HCT116 (cell line): ENCODE measurements around the gene PITPNC1. TPM values are rescaled to one million over a fixed set of nuclear protein-coding genes. Genes with fewer than 3 reads are reported as not detected.

Experiments
- ATAC-seq: fragments of 200-7000 bp; cut with Tn5 transposase; 2 replicates; pipeline ENCODE4 v1.9.1; 2020; ENCODE audit warnings: mild to moderate bottlenecking, moderate library complexity
- BruUV-seq: library from RNA; stranded (reverse); fragments of 400-500 nt; replicated peaks from 2 replicates; lab custom pipeline; 2021; lab: Mats Ljungman, UMichigan
- CTCF ChIA-PET: fragments of 300-600 bp; sonication (Branson Sonifier 250); formaldehyde crosslinking; loops from one replicate; lab custom pipeline; 2021; ENCODE audit warnings: antibody characterized with exemption; lab: Charles Lee
- POLR2A ChIA-PET: fragments of 300-600, 350-600 bp; sonication (Branson Sonifier 250); formaldehyde crosslinking; loops from one replicate; lab custom pipeline; 2021; ENCODE audit warnings: antibody characterized with exemption; lab: Charles Lee
- RAD21 ChIA-PET, 2 experiments: fragments of 300-600 bp; sonication (Branson Sonifier 250); formaldehyde crosslinking; loops; one replicate each; lab custom pipeline; 2023; ENCODE audit warnings: low total read pairs in 2 of 2; ENCODE audit not compliant: uncharacterized antibody in 2 of 2, unreplicated experiment in 2 of 2, low non-redundant PET in 1 of 2; lab: Charles Lee
- DNase-seq: peaks from one replicate; pipeline ENCODE4 v3.0.0-alpha.2; 2010; ENCODE audit warnings: low read depth, low spot score
- H2AFZ ChIP-seq: fragments of 200-600 bp; shearing (Covaris generic), sonication (generic); 2 replicates; pipeline ENCODE4 v1.6.1; 2017; ENCODE audit warnings: low read depth, mixed run types, mixed read lengths, antibody characterized with exemption, low read length; ENCODE audit not compliant: poor library complexity, severe bottlenecking
- H3K27ac ChIP-seq: 2 replicates; pipeline ENCODE4 v1.5.1; 2012; ENCODE audit warnings: low read depth, low read length
- H3K27me3 ChIP-seq: fragments of 200-600 bp; sonication (generic); 2 replicates; pipeline ENCODE4 v1.6.1; 2016; ENCODE audit warnings: mixed run types, low read length, mixed read lengths; ENCODE audit not compliant: insufficient read depth
- H3K36me3 ChIP-seq, 2 experiments: fragments of 200-500 bp in 1 of 2; fragments of 200-600 bp in 1 of 2; sonication (Bioruptor generic) in 1 of 2; sonication (generic) in 1 of 2; 2 replicates each; pipeline versions ENCODE4 v1.5.1 to v1.6.1; 2014 to 2016; ENCODE audit warnings: low read length in 2 of 2, inconsistent platforms in 1 of 2, mixed read lengths in 1 of 2, mixed run types in 1 of 2; ENCODE audit not compliant: insufficient read depth in 2 of 2, control insufficient read depth in 1 of 2
- H3K4me1 ChIP-seq, 2 experiments: fragments of 200-600 bp in 1 of 2; sonication (generic) in 1 of 2; 2 replicates each; pipeline versions ENCODE4 v1.5.1 to v1.6.1; 2012 to 2017; ENCODE audit warnings: low read length in 2 of 2, inconsistent platforms in 1 of 2, mild to moderate bottlenecking in 1 of 2, mixed read lengths in 1 of 2, mixed run types in 1 of 2, moderate library complexity in 1 of 2; ENCODE audit not compliant: insufficient read depth in 2 of 2, control insufficient read depth in 1 of 2
- H3K4me2 ChIP-seq: fragments of 200-600 bp; sonication (generic); 2 replicates; pipeline ENCODE4 v1.6.1; 2017; ENCODE audit warnings: mixed run types, low read length, mixed read lengths
- H3K4me3 ChIP-seq, 2 experiments: fragments of 200-600 bp in 1 of 2; sonication (generic) in 1 of 2; replicated peaks in 1 of 2; 2 replicates each; pipeline ENCODE4 v1.5.1; 2011 to 2016; ENCODE audit warnings: low read length in 2 of 2, control low read depth in 1 of 2, low read depth in 1 of 2, mild to moderate bottlenecking in 1 of 2, mixed read lengths in 1 of 2, mixed run types in 1 of 2
- H3K79me2 ChIP-seq: fragments of 200-600 bp; sonication (generic); 2 replicates; pipeline ENCODE4 v1.6.1; 2017; ENCODE audit warnings: mild to moderate bottlenecking, mixed run types, low read length, moderate library complexity, mixed read lengths; ENCODE audit not compliant: insufficient read depth
- H3K9ac ChIP-seq: fragments of 200-600 bp; sonication (generic); 2 replicates; pipeline ENCODE4 v1.6.1; 2016; ENCODE audit warnings: low read length, mixed read lengths
- H3K9me2 ChIP-seq: fragments of 200-600 bp; sonication (generic), shearing (Covaris generic); 2 replicates; pipeline ENCODE4 v1.6.1; 2017; ENCODE audit warnings: mixed run types, mild to moderate bottlenecking, moderate library complexity; ENCODE audit not compliant: insufficient read depth
- H3K9me3 ChIP-seq, 2 experiments: fragments of 200-500 bp in 1 of 2; fragments of 200-600 bp in 1 of 2; sonication (Bioruptor generic) in 1 of 2; sonication (generic) in 1 of 2; 2 replicates each; pipeline ENCODE4 v1.6.1; 2014 to 2017; ENCODE audit warnings: low read length in 2 of 2, mixed read lengths in 2 of 2, inconsistent platforms in 1 of 2, low read depth in 1 of 2, mild to moderate bottlenecking in 1 of 2, mixed run types in 1 of 2, moderate library complexity in 1 of 2; ENCODE audit not compliant: control insufficient read depth in 1 of 2, insufficient read depth in 1 of 2
- H4K20me1 ChIP-seq: fragments of 200-600 bp; sonication (generic), shearing (Covaris generic); 2 replicates; pipeline ENCODE4 v1.6.1; 2017; ENCODE audit warnings: mixed run types, mild to moderate bottlenecking, moderate library complexity; ENCODE audit not compliant: insufficient read depth
- CBX3 ChIP-seq: IDR thresholded peaks from 2 replicates; pipeline ENCODE4 v1.6.1; 2012; ENCODE audit warnings: low read depth
- CEBPB ChIP-seq: IDR thresholded peaks from 2 replicates; pipeline ENCODE4 v1.6.1; 2012; ENCODE audit warnings: low read depth
- EGR1 ChIP-seq: IDR thresholded peaks from 2 replicates; pipeline ENCODE4 v1.6.1; 2012; ENCODE audit warnings: low read depth
- FOSL1 ChIP-seq: IDR thresholded peaks from 2 replicates; pipeline ENCODE4 v1.6.1; 2012; ENCODE audit warnings: low read depth
- RAD21 ChIP-seq: IDR thresholded peaks from 2 replicates; pipeline ENCODE4 v1.6.1; 2012; ENCODE audit warnings: low read depth, mild to moderate bottlenecking
- TCF7L2 ChIP-seq: IDR thresholded peaks from 2 replicates; pipeline ENCODE4 v1.7.0; 2011; ENCODE audit warnings: borderline replicate concordance, inconsistent platforms; ENCODE audit not compliant: insufficient read depth, insufficient read length; ENCODE audit errors: extremely low read depth
- ZNF274 ChIP-seq: fragments of 200-500 bp; sonication (Bioruptor generic); IDR thresholded peaks from 2 replicates; pipeline ENCODE4 v1.6.1; 2014; ENCODE audit warnings: mild to moderate bottlenecking, low read depth, low read length, inconsistent platforms
- intact Hi-C: fragments of 100-400 bp; cut with micrococcal nuclease; formaldehyde crosslinking; loops from 2 replicates; pipeline ENCODE4 v1.10.0; 2022
- total RNA-seq: library from RNA; stranded (reverse); gene quantifications from one replicate; pipeline ENCODE4 v1.2.1, GENCODE V29; 2021; ENCODE audit not compliant: unreplicated experiment
- TF ChIP-seq, protein P1 (sequence below), 3 experiments: fragments of 200-600 bp in 1 of 3; sonication (generic) in 1 of 3; IDR thresholded peaks in 2 of 3; conservative IDR thresholded peaks in 1 of 3; 2 replicates each; pipeline ENCODE4 v1.5.1; 2012 to 2017; ENCODE audit warnings: low read depth in 2 of 3, low read length in 2 of 3, antibody characterized with exemption in 1 of 3, borderline replicate concordance in 1 of 3, control low read depth in 1 of 3, mild to moderate bottlenecking in 1 of 3, mixed read lengths in 1 of 3, mixed run types in 1 of 3, moderate library complexity in 1 of 3; ENCODE audit not compliant: insufficient read depth in 1 of 3
- TF ChIP-seq, protein P2 (sequence below): IDR thresholded peaks from 2 replicates; pipeline ENCODE4 v1.6.1; 2011; ENCODE audit warnings: mild to moderate bottlenecking, low read length, moderate library complexity; ENCODE audit not compliant: insufficient replicate concordance; ENCODE audit errors: extremely low read depth

PITPNC1 gene
- total RNA-seq, 1 experiment from 2014 or later: 41.9 TPM

DNA sequence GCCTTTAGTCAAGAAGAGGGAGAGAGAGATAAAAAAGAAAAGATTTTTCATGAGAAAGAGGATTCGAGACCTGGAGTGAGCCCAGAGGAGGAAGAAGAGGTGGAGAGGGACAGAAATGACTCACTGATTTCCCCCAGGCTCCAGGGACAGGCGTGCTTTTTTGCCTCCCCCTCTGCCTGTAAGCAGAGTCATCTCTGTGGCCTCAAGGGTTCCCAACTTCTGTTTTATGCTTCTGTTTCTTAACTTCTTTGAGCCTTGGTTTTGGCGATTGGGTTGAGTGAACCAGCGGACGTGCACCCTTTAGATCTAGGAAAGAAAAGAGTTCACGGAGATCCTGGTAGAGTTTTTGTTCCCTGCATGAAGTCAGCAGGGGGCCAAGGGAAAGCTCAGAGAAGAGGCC lies 192.8 kb downstream of the PITPNC1 start:
- no peak for ATAC-seq
- CTCF ChIA-PET: interaction anchor here (1.3 kb wide), 1 partner anchor 10 kb away, joined by 4 read pairs; no protein-coding TSS in a partner anchor
- Histone ChIP-seq H2AFZ (no peak overlapping the region), H3K4me1 (no peaks in the 10 kb centered on the region), H3K9me2 (no peaks in the 10 kb centered on the region), H3K36me3 (no peaks in the 10 kb centered on the region), H3K79me2 (no peaks in the 10 kb centered on the region), H3K27me3 (no peaks in the 10 kb centered on the region), H3K27ac (no peak overlapping the region)
- POLR2A ChIA-PET: no interaction called here
- intact Hi-C loops: no loop called here
- no peak for DNase-seq
- TF ChIP-seq EGR1 (no peak), RAD21 (no peak), CBX3 (no peak), CEBPB (no peak), FOSL1 (no peak), TCF7L2 (no peak), ZNF274 (no peak)
- TF ChIP-seq, protein P1, sequence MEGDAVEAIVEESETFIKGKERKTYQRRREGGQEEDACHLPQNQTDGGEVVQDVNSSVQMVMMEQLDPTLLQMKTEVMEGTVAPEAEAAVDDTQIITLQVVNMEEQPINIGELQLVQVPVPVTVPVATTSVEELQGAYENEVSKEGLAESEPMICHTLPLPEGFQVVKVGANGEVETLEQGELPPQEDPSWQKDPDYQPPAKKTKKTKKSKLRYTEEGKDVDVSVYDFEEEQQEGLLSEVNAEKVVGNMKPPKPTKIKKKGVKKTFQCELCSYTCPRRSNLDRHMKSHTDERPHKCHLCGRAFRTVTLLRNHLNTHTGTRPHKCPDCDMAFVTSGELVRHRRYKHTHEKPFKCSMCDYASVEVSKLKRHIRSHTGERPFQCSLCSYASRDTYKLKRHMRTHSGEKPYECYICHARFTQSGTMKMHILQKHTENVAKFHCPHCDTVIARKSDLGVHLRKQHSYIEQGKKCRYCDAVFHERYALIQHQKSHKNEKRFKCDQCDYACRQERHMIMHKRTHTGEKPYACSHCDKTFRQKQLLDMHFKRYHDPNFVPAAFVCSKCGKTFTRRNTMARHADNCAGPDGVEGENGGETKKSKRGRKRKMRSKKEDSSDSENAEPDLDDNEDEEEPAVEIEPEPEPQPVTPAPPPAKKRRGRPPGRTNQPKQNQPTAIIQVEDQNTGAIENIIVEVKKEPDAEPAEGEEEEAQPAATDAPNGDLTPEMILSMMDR (IDR thresholded peaks at IDR 0.05 in 2 of 3, conservative IDR thresholded peaks at IDR 0.05 in 1 of 3; ENCODE audit: borderline replicate concordance in 1 of 3, insufficient read depth in 1 of 3, low read depth in 2 of 3, low read length in 2 of 3): no peak
- TF ChIP-seq, protein P2, sequence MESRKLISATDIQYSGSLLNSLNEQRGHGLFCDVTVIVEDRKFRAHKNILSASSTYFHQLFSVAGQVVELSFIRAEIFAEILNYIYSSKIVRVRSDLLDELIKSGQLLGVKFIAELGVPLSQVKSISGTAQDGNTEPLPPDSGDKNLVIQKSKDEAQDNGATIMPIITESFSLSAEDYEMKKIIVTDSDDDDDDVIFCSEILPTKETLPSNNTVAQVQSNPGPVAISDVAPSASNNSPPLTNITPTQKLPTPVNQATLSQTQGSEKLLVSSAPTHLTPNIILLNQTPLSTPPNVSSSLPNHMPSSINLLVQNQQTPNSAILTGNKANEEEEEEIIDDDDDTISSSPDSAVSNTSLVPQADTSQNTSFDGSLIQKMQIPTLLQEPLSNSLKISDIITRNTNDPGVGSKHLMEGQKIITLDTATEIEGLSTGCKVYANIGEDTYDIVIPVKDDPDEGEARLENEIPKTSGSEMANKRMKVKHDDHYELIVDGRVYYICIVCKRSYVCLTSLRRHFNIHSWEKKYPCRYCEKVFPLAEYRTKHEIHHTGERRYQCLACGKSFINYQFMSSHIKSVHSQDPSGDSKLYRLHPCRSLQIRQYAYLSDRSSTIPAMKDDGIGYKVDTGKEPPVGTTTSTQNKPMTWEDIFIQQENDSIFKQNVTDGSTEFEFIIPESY: no peak
- TF ChIP-seq, all 23 proteins: peak for 0
- RAD21 ChIA-PET: no interaction called here
- no peaks in the 10 kb centered on the region for H3K9me3 ChIP-seq
- H4K20me1 ChIP-seq: no peaks in the 10 kb centered on the region
- no peak overlapping the region for H3K4me3 ChIP-seq
- H3K4me2 ChIP-seq: no peak overlapping the region
- BruUV-seq: no TSS peak
- H3K9ac ChIP-seq: no peak overlapping the region
